Jurkat, Clone E6-1 (cell line): ENCODE data around the gene PLB1.
"Not testable (repeated sequence)": the region's sequence is repeated elsewhere in the genome, so short reads cannot be mapped to it uniquely, and the experiment has no call there.

Experiments
- DNase-seq: peaks from one replicate; pipeline ENCODE4 v3.0.0-alpha.2; 2011; ENCODE audit warnings: low read depth, low spot score
- H3K4me3 ChIP-seq: 2 replicates; pipeline ENCODE4 v1.5.1; 2011; ENCODE audit warnings: mild to moderate bottlenecking, low read length, control low read depth, moderate library complexity

The PLB1 gene

DNA sequence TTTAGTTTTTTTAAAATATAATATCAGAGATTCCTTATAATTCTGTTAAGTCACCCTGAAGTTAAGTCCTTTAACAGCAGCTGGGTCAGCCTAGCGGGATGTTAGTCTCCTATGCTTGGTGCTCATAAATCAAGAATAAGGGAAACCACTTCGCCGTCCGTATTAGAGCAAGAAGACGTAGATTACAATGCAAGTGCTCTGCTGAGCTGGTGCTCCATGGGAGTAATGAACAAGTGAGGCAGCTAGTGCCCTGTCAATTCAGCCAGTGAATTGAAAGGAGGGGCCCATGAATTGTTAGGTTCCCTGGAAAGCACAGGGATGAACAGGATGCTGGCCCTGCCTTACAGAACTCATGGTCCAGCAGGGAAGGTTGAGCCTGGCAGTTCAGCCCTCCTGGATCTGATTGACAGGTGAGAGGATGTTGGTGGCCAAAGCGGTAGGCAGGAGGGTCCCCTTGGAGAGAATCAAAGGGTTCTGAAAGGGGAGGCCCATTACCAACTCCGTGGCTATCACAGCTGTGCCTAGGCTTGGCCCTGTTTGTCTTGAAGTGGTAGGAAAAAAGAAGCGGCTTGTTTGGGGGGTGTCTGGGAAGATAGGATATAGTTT, 30.8 kb downstream of the PLB1 start:
- no peak for DNase-seq
- no peak overlapping the region for H3K4me3 ChIP-seq

- no peak overlapping the region for H3K4me3 ChIP-seq
- DNase-seq = no peak
Observed at GRCh38 chr2:28527196-28527595, 31.3 kb downstream of the PLB1 start.

DNA sequence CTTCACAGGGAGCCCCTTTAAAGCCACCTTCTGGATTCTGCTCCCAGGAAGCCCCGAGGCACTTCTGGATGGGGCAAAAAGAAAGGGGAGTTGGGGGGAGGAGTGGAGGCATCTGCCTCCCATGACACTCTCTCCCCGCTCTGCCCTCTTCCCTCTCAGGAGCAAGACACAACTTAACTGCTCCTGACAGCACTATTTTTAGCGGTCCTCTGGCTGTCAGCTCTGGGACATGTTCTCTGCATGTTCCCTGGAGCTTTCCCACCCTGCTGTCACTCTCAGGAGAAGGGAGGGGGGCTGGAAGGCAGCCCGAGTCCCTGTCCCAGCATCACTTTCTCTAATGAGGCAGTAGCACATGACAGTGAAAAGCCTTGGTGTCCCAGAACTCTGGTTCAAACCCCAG, 32.3 kb downstream of the PLB1 start:
- no peak for DNase-seq
- no peak overlapping the region for H3K4me3 ChIP-seq

- no peak overlapping the region for H3K4me3 ChIP-seq
- no peak for DNase-seq
Observed at GRCh38 chr2:28530782-28531181, 34.9 kb downstream of the PLB1 start.

GRCh38 chr2:28532399-28532798, 36.5 kb downstream of the PLB1 start:
- H3K4me3 ChIP-seq = no peak overlapping the region
- no peak for DNase-seq

GRCh38 chr2:28533044-28533680, 37.3 kb downstream of the PLB1 start:
- H3K4me3 ChIP-seq = no peak overlapping the region
- no peak for DNase-seq

GRCh38 chr2:28534817-28535216, 39.0 kb downstream of the PLB1 start:
- H3K4me3 ChIP-seq = no peak overlapping the region
- no peak for DNase-seq

- DNase-seq = no peak
- H3K4me3 ChIP-seq = no peak overlapping the region
Observed at GRCh38 chr2:28538134-28538533, 42.3 kb downstream of the PLB1 start.

- DNase-seq = no peak
- H3K4me3 ChIP-seq = no peak overlapping the region
Observed at GRCh38 chr2:28538652-28539051, 42.8 kb downstream of the PLB1 start.

DNA sequence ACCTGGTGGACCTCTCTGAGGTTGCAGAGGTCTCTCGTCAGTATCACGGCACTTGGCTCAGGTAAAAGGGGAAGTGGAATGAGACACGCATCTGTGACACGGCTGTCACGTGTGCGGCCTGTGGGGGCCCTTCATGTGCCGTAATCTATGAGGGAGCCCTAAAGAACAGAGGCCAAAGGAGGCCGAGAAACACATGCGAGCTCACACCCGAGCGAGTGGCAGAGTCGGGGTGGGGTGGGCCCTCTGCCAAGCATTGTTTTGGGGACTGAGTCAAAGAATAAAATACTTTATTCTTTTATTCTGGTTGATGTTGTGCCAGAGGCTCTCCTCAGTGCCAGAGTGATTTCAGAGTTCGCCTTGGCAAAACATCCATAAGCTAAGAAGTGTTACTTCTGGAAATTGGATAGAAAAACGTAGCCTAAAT, 43.3 kb downstream of the PLB1 start:
- DNase-seq = no peak
- H3K4me3 ChIP-seq = no peak overlapping the region

DNA sequence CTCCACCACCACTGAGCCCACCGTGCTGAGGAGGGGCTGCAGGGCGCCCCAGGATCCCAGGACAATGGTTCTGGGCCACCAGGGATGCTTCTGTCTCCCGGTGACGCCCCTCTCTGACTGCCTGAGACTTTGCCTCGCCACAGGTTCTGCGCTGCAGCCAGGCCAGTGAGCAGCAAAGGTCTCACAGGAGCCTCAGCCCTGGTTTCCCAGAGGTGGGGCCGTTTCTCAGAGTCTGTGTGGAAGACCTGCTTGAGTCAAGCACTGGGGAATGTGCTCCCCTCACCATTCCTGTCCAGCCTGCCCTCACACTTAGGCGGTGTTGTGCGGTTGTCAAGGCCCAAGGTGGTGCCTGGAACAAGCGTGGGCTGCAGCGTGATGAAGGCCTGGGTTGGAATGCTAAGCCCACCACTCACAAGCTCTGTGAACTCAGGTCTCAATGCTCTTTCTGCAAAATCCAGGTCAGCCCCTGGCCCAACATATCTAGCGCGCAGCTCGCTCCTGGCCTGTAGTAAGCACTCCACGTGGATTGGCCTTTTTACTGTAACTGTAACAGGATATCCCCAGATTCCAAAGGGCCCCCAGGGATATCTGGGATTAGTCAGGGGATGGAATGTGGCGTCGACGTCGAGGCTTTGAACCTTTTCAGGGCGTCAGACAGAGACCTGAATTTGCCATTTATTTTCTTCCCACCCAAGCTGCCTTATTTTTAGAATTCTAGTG, 47.6 kb downstream of the PLB1 start:
- no peak overlapping the region for H3K4me3 ChIP-seq

GRCh38 chr2:28544036-28544346, 48.1 kb downstream of the PLB1 start:
- H3K4me3 ChIP-seq = no peak overlapping the region
- no peak for DNase-seq

More for the DNA sequence above, 47.6 kb downstream of the PLB1 start:
- no peak for DNase-seq

- H3K4me3 ChIP-seq = no peak overlapping the region
- DNase-seq = no peak
Observed at GRCh38 chr2:28544405-28544921, 48.6 kb downstream of the PLB1 start.

- no peak overlapping the region for H3K4me3 ChIP-seq
- no peak for DNase-seq
Observed at GRCh38 chr2:28544922-28545589, 49.2 kb downstream of the PLB1 start.

GRCh38 chr2:28545590-28546200, 49.8 kb downstream of the PLB1 start:
- DNase-seq = no peak
- no peak overlapping the region for H3K4me3 ChIP-seq

- no peak overlapping the region for H3K4me3 ChIP-seq
- DNase-seq = no peak
Observed at GRCh38 chr2:28546242-28546641, 50.4 kb downstream of the PLB1 start.

DNA sequence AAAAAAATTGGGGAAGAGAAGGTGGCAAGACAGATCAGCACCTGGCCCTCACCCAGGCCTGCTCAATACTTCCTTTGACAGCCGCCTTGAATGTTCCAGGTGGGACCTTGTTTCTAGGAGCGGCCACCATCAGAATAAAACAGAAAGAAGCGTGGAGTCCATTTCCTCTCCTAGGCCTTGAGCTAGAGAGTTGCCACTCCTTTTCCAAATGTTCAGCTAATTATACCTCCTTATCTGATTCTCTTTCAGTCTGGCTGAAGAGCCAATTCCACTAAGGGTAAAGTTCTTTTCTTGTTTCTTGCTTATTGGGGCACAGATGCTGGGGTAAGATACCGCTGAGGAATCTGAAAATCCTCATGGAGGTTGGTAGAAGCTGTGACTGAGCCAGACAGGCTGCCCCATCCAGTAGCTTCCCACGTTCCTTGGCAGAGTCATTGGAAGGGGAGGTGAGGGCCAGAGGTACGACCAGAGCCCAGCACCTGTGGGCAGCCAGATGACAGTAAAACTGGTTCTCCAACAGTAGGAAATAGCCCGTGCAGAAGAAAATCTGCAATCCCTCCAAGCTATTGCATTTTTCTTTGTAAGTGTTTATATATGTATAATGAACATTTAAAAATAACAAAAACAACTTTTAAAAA, 51.5 kb downstream of the PLB1 start:
- no peak overlapping the region for H3K4me3 ChIP-seq
- DNase-seq = no peak

- no peak for DNase-seq
- H3K4me3 ChIP-seq = no peak overlapping the region
Observed at GRCh38 chr2:28547906-28548600, 52.2 kb downstream of the PLB1 start.

- DNase-seq, H3K4me3 ChIP-seq: not testable (repeated sequence)
Observed at GRCh38 chr2:28550345-28550744, 54.5 kb downstream of the PLB1 start.
